K562 (cell line): Measurements from ENCODE around the gene DCST1. TPM values are rescaled to one million over a fixed set of nuclear protein-coding genes. Genes with fewer than 3 reads are reported as not detected.
A peak's percentile ranks its signal among the peaks of the same experiment; 100 is the strongest.

Experiments used
- ARID2 ChIP-seq: fragments of 450-650 bp; IDR thresholded peaks from 2 replicates; pipeline ENCODE4 v1.6.1; 2017; ENCODE audit warnings: antibody characterized with exemption, mild to moderate bottlenecking
- EP400 ChIP-seq: fragments of 450-650 bp; IDR thresholded peaks from 2 replicates; pipeline ENCODE4 v1.6.1; 2017; ENCODE audit warnings: antibody characterized with exemption, mild to moderate bottlenecking, moderate library complexity
- GTF2F1 ChIP-seq: IDR thresholded peaks from 2 replicates; pipeline ENCODE4 v1.6.1; 2011; ENCODE audit warnings: low read depth, low read length, improper control_type of control experiment
- MAZ ChIP-seq, 2 experiments: fragments of 450-650 bp in 1 of 2; sonication (generic) in 1 of 2; formaldehyde crosslinking; IDR thresholded peaks in 1 of 2; conservative IDR thresholded peaks in 1 of 2; 2 replicates each; pipeline versions ENCODE4 v1.4.0 to v1.5.0; 2020; ENCODE audit warnings: mild to moderate bottlenecking in 1 of 2, missing genetic modification reagents in 1 of 2
- PHB ChIP-seq: fragments of 250-450 bp; sonication (Bioruptor Pico); IDR thresholded peaks from 2 replicates; pipeline ENCODE4 v1.5.0; 2021
- POLR2AphosphoS2 ChIP-seq: IDR thresholded peaks from 2 replicates; pipeline ENCODE4 v1.6.1; 2012; ENCODE audit warnings: low read length, improper control_type of control experiment
- PRPF4 ChIP-seq: fragments of 200-400 bp; formaldehyde crosslinking; IDR thresholded peaks from one replicate; pipeline ENCODE4 v1.6.1; 2017; ENCODE audit warnings: low read length, low read depth, mild to moderate bottlenecking; ENCODE audit not compliant: insufficient read depth, poor library complexity, severe bottlenecking
- RB1 ChIP-seq: fragments of 450-650 bp; IDR thresholded peaks from 2 replicates; pipeline ENCODE4 v1.6.1; 2017; ENCODE audit warnings: low read depth, mild to moderate bottlenecking
- SUPT5H ChIP-seq: fragments of 450-650 bp; IDR thresholded peaks from 2 replicates; pipeline ENCODE4 v1.6.1; 2016
- TSC22D4 ChIP-seq: fragments of 450-650 bp; IDR thresholded peaks from 2 replicates; pipeline ENCODE4 v1.6.1; 2016; ENCODE audit warnings: missing genetic modification characterization, missing biosample characterization, control low read depth
- ZBTB8A ChIP-seq: fragments of 450-650 bp; IDR thresholded peaks from 2 replicates; pipeline ENCODE4 v1.6.1; 2018; ENCODE audit warnings: mild to moderate bottlenecking, moderate library complexity; ENCODE audit not compliant: partially characterized antibody
- ZKSCAN3 ChIP-seq: fragments of 250-450 bp; sonication (Bioruptor Pico); IDR thresholded peaks from 2 replicates; pipeline ENCODE4 v1.4.0; 2020
- ZNF584 ChIP-seq: fragments of 200-800 bp; sonication (Bioruptor generic); IDR thresholded peaks from 2 replicates; pipeline ENCODE4 v1.6.1; 2016; ENCODE audit warnings: low read depth, mild to moderate bottlenecking, missing genetic modification characterization, missing compliant biosample characterization
- ZNF644 ChIP-seq: fragments of 200-800 bp; sonication (Bioruptor generic); IDR thresholded peaks from 2 replicates; pipeline ENCODE4 v1.6.1; 2016; ENCODE audit warnings: low read depth, missing genetic modification characterization, missing compliant biosample characterization
- polyA plus RNA-seq, 8 experiments: library from polyadenylated mRNA; depleted of rRNA in 4 of 8; stranded (reverse) in 5 of 8; unstranded in 3 of 8; fragments of >200 nt; fragmentation: Nextera tagmentation in 2 of 8; fragmentation: Illumina TruSeq in 1 of 8; extraction: Ambion mirVana in 2 of 8; extraction: Trizol in 1 of 8; gene quantifications; 2 replicates each; pipeline versions ENCODE4 v1.2.1 to v1.2.3, GENCODE V29; 2011 to 2014; ENCODE audit warnings: inconsistent platforms in 1 of 8, missing spikeins in 1 of 8
- total RNA-seq, 7 experiments: library from RNA; depleted of rRNA in 6 of 7; stranded (reverse); fragments of >200 nt in 6 of 7; fragmentation: Illumina TruSeq in 2 of 7; extraction: Trizol in 2 of 7; gene quantifications; 2 replicates each; pipeline versions ENCODE4 v1.2.1 to v1.2.3, GENCODE V29; 2011 to 2021; ENCODE audit warnings: low replicate concordance in 1 of 7
- TF ChIP-seq, protein P1 (sequence below): sonication (generic); formaldehyde crosslinking; IDR thresholded peaks from 2 replicates; pipeline ENCODE4 v1.8.0; 2023; ENCODE audit warnings: mild to moderate bottlenecking, missing genetic modification reagents
- TF ChIP-seq, protein P2 (sequence below): sonication (generic); formaldehyde crosslinking; IDR thresholded peaks from 2 replicates; pipeline ENCODE4 v1.8.0; 2022; ENCODE audit warnings: missing genetic modification reagents, mild to moderate bottlenecking, moderate library complexity, borderline replicate concordance
- TF ChIP-seq, protein P3 (sequence below): sonication (generic); formaldehyde crosslinking; IDR thresholded peaks from 2 replicates; pipeline ENCODE4 v1.8.0; 2022; ENCODE audit warnings: missing genetic modification reagents, mild to moderate bottlenecking, borderline replicate concordance
- TF ChIP-seq, protein P4 (sequence below): fragments of 200-800 bp; sonication (Bioruptor generic); IDR thresholded peaks from 2 replicates; pipeline ENCODE4 v1.6.1; 2017; ENCODE audit warnings: missing genetic modification characterization, missing compliant biosample characterization

Gene DCST1
- total and polyA plus RNA-seq, 9 of the 15 experiments (the other 6 are each of a cell fraction or from before 2014, with no cell fraction given), result not detected

DNA sequence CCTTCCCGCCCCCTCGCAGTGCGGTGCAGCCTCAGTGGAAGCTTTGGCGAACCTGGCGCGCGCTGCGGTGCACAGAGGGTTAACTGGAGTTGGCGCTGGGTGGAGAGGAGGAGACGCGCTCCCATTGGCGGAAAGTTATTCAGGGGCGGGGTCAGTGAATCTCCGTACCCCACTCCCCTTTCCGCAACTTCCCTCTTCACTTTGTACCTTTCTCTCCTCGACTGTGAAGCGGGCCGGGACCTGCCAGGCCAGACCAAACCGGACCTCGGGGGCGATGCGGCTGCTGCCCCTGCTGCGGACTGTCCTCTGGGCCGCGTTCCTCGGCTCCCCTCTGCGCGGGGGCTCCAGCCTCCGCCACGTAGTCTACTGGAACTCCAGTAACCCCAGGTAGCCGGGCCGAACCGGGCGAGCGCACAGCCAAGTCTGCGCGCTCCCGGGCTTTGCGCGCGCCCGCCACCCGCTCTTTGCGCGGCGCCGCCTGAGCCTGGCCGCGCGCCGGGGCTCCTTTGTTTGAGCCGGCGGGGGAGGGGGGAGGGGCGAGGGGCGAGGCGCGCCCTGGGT lies 30.0 kb downstream of the DCST1 start, which contains the start of gene EFNA4 (continued):
- TF ChIP-seq ZKSCAN3 (CRISPR knock-in tag), result no peak
- TF ChIP-seq ZNF584, result peak; percentile 79
- TF ChIP-seq ZBTB8A, result no peak
- peak; percentile 87; the same call in 1 of the 2 replicates for TF ChIP-seq ZNF644 (tag)
- TF ChIP-seq RB1, result peak; percentile 35; the same call in 1 of the 2 replicates
- peak; percentile 60 for TF ChIP-seq SUPT5H
- TF ChIP-seq, protein P1, sequence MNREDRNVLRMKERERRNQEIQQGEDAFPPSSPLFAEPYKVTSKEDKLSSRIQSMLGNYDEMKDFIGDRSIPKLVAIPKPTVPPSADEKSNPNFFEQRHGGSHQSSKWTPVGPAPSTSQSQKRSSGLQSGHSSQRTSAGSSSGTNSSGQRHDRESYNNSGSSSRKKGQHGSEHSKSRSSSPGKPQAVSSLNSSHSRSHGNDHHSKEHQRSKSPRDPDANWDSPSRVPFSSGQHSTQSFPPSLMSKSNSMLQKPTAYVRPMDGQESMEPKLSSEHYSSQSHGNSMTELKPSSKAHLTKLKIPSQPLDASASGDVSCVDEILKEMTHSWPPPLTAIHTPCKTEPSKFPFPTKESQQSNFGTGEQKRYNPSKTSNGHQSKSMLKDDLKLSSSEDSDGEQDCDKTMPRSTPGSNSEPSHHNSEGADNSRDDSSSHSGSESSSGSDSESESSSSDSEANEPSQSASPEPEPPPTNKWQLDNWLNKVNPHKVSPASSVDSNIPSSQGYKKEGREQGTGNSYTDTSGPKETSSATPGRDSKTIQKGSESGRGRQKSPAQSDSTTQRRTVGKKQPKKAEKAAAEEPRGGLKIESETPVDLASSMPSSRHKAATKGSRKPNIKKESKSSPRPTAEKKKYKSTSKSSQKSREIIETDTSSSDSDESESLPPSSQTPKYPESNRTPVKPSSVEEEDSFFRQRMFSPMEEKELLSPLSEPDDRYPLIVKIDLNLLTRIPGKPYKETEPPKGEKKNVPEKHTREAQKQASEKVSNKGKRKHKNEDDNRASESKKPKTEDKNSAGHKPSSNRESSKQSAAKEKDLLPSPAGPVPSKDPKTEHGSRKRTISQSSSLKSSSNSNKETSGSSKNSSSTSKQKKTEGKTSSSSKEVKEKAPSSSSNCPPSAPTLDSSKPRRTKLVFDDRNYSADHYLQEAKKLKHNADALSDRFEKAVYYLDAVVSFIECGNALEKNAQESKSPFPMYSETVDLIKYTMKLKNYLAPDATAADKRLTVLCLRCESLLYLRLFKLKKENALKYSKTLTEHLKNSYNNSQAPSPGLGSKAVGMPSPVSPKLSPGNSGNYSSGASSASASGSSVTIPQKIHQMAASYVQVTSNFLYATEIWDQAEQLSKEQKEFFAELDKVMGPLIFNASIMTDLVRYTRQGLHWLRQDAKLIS (CRISPR knock-in tag), result no peak; the same call in 1 of the 2 replicates
- TF ChIP-seq POLR2AphosphoS2, result no peak
- TF ChIP-seq, protein P2, sequence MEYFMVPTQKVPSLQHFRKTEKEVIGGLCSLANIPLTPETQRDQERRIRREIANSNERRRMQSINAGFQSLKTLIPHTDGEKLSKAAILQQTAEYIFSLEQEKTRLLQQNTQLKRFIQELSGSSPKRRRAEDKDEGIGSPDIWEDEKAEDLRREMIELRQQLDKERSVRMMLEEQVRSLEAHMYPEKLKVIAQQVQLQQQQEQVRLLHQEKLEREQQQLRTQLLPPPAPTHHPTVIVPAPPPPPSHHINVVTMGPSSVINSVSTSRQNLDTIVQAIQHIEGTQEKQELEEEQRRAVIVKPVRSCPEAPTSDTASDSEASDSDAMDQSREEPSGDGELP, result peak; percentile 13; the same call in 1 of the 2 replicates
- TF ChIP-seq MAZ (CRISPR knock-in tag; conservative IDR thresholded peaks at IDR 0.05 in 1 of 2, IDR thresholded peaks at IDR 0.05 in 1 of 2), result peak in 1 of 2 experiments; percentile 70; a peak in 1 of 4 replicates
- TF ChIP-seq GTF2F1, result no peak
- no peak for TF ChIP-seq TSC22D4 (tag)
- TF ChIP-seq ARID2, result no peak
- no peak for TF ChIP-seq PRPF4
- no peak for TF ChIP-seq PHB (CRISPR knock-in tag)
- no peak for TF ChIP-seq EP400
- TF ChIP-seq, protein P3, sequence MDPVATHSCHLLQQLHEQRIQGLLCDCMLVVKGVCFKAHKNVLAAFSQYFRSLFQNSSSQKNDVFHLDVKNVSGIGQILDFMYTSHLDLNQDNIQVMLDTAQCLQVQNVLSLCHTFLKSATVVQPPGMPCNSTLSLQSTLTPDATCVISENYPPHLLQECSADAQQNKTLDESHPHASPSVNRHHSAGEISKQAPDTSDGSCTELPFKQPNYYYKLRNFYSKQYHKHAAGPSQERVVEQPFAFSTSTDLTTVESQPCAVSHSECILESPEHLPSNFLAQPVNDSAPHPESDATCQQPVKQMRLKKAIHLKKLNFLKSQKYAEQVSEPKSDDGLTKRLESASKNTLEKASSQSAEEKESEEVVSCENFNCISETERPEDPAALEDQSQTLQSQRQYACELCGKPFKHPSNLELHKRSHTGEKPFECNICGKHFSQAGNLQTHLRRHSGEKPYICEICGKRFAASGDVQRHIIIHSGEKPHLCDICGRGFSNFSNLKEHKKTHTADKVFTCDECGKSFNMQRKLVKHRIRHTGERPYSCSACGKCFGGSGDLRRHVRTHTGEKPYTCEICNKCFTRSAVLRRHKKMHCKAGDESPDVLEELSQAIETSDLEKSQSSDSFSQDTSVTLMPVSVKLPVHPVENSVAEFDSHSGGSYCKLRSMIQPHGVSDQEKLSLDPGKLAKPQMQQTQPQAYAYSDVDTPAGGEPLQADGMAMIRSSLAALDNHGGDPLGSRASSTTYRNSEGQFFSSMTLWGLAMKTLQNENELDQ (CRISPR knock-in tag), result no peak
- TF ChIP-seq, protein P4, sequence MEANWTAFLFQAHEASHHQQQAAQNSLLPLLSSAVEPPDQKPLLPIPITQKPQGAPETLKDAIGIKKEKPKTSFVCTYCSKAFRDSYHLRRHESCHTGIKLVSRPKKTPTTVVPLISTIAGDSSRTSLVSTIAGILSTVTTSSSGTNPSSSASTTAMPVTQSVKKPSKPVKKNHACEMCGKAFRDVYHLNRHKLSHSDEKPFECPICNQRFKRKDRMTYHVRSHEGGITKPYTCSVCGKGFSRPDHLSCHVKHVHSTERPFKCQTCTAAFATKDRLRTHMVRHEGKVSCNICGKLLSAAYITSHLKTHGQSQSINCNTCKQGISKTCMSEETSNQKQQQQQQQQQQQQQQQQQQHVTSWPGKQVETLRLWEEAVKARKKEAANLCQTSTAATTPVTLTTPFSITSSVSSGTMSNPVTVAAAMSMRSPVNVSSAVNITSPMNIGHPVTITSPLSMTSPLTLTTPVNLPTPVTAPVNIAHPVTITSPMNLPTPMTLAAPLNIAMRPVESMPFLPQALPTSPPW, result peak; percentile 90; the same call in 1 of the 2 replicates
